DND-41 (cell line): ENCODE results near the gene CYP2A7.
"Not testable (repeated sequence)": the region's sequence is repeated elsewhere in the genome, so short reads cannot be mapped to it uniquely, and the experiment has no call there.

Source experiments
- EZH2 ChIP-seq: IDR thresholded peaks from 3 replicates; pipeline ENCODE4 v1.6.1; 2012; ENCODE audit warnings: borderline replicate concordance, low read depth, mild to moderate bottlenecking, moderate library complexity, low read length, inconsistent platforms; ENCODE audit not compliant: severe bottlenecking
- TF ChIP-seq, protein P1 (sequence below): IDR thresholded peaks from 2 replicates; pipeline ENCODE4 v1.5.1; 2012; ENCODE audit warnings: borderline replicate concordance, low read length, moderate library complexity, mild to moderate bottlenecking; ENCODE audit not compliant: poor library complexity, severe bottlenecking; ENCODE audit errors: extremely low read depth

DNA sequence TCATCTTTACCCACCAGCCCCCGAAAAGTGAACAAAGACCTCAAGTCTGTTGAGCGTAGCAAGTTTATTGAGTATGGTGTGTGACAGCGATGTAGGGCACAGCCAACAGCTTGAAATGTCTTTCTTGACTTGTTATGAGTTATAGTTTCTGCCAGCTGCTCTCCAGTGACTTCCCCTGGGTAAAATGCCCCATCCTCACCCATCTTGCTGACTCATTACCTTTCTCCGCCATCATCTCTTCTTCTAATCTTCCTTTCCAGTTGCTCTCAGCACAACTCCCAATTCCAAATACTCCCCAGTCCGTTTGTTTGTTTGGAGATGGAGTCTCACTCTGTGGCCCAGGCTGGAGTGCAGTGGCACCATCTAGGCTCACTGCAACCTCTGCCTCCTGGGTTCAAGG lies 18.5 kb upstream of the CYP2A7 start:
- not testable (repeated sequence) for TF ChIP-seq EZH2
- TF ChIP-seq, protein P1, sequence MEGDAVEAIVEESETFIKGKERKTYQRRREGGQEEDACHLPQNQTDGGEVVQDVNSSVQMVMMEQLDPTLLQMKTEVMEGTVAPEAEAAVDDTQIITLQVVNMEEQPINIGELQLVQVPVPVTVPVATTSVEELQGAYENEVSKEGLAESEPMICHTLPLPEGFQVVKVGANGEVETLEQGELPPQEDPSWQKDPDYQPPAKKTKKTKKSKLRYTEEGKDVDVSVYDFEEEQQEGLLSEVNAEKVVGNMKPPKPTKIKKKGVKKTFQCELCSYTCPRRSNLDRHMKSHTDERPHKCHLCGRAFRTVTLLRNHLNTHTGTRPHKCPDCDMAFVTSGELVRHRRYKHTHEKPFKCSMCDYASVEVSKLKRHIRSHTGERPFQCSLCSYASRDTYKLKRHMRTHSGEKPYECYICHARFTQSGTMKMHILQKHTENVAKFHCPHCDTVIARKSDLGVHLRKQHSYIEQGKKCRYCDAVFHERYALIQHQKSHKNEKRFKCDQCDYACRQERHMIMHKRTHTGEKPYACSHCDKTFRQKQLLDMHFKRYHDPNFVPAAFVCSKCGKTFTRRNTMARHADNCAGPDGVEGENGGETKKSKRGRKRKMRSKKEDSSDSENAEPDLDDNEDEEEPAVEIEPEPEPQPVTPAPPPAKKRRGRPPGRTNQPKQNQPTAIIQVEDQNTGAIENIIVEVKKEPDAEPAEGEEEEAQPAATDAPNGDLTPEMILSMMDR = not testable (repeated sequence)
